ENCODE measurements around the gene MAN2A2.

The MAN2A2 gene

GRCh38 chr15:90941038-90941437, 37.9 kb downstream of the MAN2A2 start:
- DNase-seq (ENCODE audit: low read depth in 1 of 2, low spot score in 1 of 2), result no peak

GRCh38 chr15:90942354-90943120, 39.4 kb downstream of the MAN2A2 start:
- DNase-seq (ENCODE audit: low read depth in 1 of 2, low spot score in 1 of 2), result no peak

GRCh38 chr15:90945091-90945490, 42.0 kb downstream of the MAN2A2 start:
- no peak for DNase-seq (ENCODE audit: low read depth in 1 of 2, low spot score in 1 of 2)

GRCh38 chr15:90946538-90946937, 43.4 kb downstream of the MAN2A2 start:
- no peak for DNase-seq (ENCODE audit: low read depth in 1 of 2, low spot score in 1 of 2)

- no peak for DNase-seq (ENCODE audit: low read depth in 1 of 2, low spot score in 1 of 2)
Observed at GRCh38 chr15:90946941-90947576, 44.0 kb downstream of the MAN2A2 start.

- DNase-seq (ENCODE audit: low read depth in 1 of 2, low spot score in 1 of 2), result no peak
Observed at GRCh38 chr15:90947577-90948357, 44.7 kb downstream of the MAN2A2 start.

GRCh38 chr15:90948506-90948905, 45.4 kb downstream of the MAN2A2 start:
- DNase-seq (ENCODE audit: low read depth in 1 of 2, low spot score in 1 of 2), result no peak

GRCh38 chr15:90949979-90950675, 47.0 kb downstream of the MAN2A2 start:
- DNase-seq (ENCODE audit: low read depth in 1 of 2, low spot score in 1 of 2), result no peak

GRCh38 chr15:90950676-90951075, 47.6 kb downstream of the MAN2A2 start:
- no peak for DNase-seq (ENCODE audit: low read depth in 1 of 2, low spot score in 1 of 2)

GRCh38 chr15:90952901-90953677, 50.0 kb downstream of the MAN2A2 start:
- DNase-seq (ENCODE audit: low read depth in 1 of 2, low spot score in 1 of 2), result no peak

- DNase-seq (ENCODE audit: low read depth in 1 of 2, low spot score in 1 of 2), result no peak
Observed at GRCh38 chr15:90953947-90954711, 51.0 kb downstream of the MAN2A2 start.

- peak; percentile 71 to 77 for DNase-seq (ENCODE audit: low read depth in 1 of 2, low spot score in 1 of 2)
Observed at GRCh38 chr15:90954712-90955623, 51.9 kb downstream of the MAN2A2 start, which contains the start of gene RCCD1. RCCD1 (plus strand) TSS chr15:90954884; CDS start chr15:90956735, 1,851 bp downstream.

GRCh38 chr15:90955624-90956273, 52.6 kb downstream of the MAN2A2 start:
- DNase-seq (ENCODE audit: low read depth in 1 of 2, low spot score in 1 of 2), result no peak

GRCh38 chr15:90956274-90957030, 53.4 kb downstream of the MAN2A2 start:
- DNase-seq (ENCODE audit: low read depth in 1 of 2, low spot score in 1 of 2), result peak; percentile 48 to 51

- no peak for DNase-seq (ENCODE audit: low read depth in 1 of 2, low spot score in 1 of 2)
Observed at GRCh38 chr15:90957031-90957790, 54.1 kb downstream of the MAN2A2 start.

GRCh38 chr15:90957791-90958190, 54.7 kb downstream of the MAN2A2 start:
- DNase-seq (ENCODE audit: low read depth in 1 of 2, low spot score in 1 of 2), result no peak
